Mucosa of descending colon (tissue), 3 donors: ENCODE data around the gene GTPBP1. TPM values are rescaled to one million over a fixed set of nuclear protein-coding genes. Genes with fewer than 3 reads are reported as not detected.

ENCODE experiments used
- ATAC-seq: fragments of 200-7000 bp; cut with Tn5 transposase; one replicate; pipeline ENCODE4 v1.9.1; 2020; ENCODE audit warnings: mild to moderate bottlenecking, moderate library complexity
- DNase-seq, 3 donors: peaks; one replicate each; pipeline ENCODE4 v3.0.0-alpha.2; 2020
- H3K36me3 ChIP-seq: fragments of 200-600 bp; one replicate; pipeline ENCODE4 v1.8.0; 2021; ENCODE audit warnings: low read depth, mild to moderate bottlenecking
- H3K4me1 ChIP-seq: fragments of 200-600 bp; one replicate; pipeline ENCODE4 v1.8.0; 2021; ENCODE audit warnings: low read depth, mild to moderate bottlenecking
- H3K4me3 ChIP-seq: fragments of 200-600 bp; one replicate; pipeline ENCODE4 v1.8.0; 2021; ENCODE audit warnings: mild to moderate bottlenecking
- H3K9me3 ChIP-seq: fragments of 200-600 bp; one replicate; pipeline ENCODE4 v1.8.0; 2021; ENCODE audit warnings: mild to moderate bottlenecking
- intact Hi-C, 2 donors: fragments of 100-400 bp; cut with DNase I in 1 of 2; cut with micrococcal nuclease in 1 of 2; formaldehyde crosslinking; loops; one replicate each; pipeline versions ENCODE4 v1.11.0 to v1.11.1; 2022; cut with DNase I, micrococcal nuclease
- total RNA-seq, 3 donors: library from RNA; stranded (reverse); fragmentation: NEBNext Ultra II Directional in 2 of 3; extraction: Animal tissue kit (Norgen Biotek cat#: 25700) in 2 of 3; gene quantifications; one replicate each; pipeline versions ENCODE4 v1.2.1 to v1.2.4, GENCODE V29; 2021 to 2023
- TF ChIP-seq, protein P1 (sequence below): fragments of 200-600 bp; IDR thresholded peaks from one replicate; pipeline ENCODE4 v1.8.0; 2022; ENCODE audit warnings: antibody characterized with exemption, mild to moderate bottlenecking
- donor health status: DM: no; HTN: no; CAD: no; lungs with moderate emphysema.
- donor health status: DM: no; HTN: no; CAD: no.
- donor health status: DM: no; HTN: yes; CAD: no.

GTPBP1 gene
- total RNA-seq, 3 donors from 2014 or later: 73.1 to 96.8 (median 76.8) TPM

DNA sequence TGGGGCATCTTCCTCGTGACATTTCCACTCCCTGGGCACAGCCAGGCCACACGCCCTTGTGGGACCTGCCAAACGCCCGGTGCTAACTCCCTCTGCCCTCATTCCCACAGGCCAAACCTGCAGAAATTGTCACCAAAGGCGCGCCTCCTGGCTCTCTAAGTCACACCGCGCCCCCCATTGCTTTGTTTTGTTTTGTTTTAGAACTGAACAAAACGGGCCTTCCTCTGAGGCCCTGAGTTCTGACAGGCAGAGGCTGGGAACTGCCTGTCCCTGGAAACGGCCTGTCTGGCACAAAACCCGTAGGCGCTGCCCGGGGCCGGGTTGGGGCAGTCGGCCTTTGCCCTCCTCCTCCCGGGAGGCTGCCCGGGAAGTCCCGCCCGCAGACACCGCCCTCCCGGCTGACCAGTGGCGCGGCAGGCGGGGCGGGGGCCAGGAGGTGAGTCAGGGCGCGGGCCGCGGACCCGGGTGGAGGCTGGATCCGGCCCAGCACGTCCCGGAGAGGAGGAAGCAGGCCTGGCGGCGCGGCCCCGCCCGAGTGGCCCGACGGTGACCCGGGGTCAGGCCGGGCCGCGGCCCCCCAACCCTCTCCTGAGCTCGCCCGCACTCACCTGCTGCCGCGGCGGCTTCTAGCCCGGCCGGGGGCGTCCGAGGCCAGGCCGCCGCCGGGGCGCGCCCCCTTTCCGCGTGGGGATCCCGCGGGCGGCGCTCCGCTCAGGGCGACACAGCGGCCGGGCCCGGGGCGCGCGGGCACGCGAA is 49.6 kb downstream of the GTPBP1 start:
- Histone ChIP-seq H3K9me3 (no peaks in the 10 kb centered on the region), H3K36me3 (peaks cover 9% of the 10 kb centered on the region), H3K4me3 (peak overlapping the region; percentile 72), H3K4me1 (peaks cover 14% of the 10 kb centered on the region)
- DNase-seq (peak; percentile 91 to 97 (median 96)), ATAC-seq (peak; percentile 83)
- intact Hi-C loops: no loop called here
- TF ChIP-seq, protein P1, sequence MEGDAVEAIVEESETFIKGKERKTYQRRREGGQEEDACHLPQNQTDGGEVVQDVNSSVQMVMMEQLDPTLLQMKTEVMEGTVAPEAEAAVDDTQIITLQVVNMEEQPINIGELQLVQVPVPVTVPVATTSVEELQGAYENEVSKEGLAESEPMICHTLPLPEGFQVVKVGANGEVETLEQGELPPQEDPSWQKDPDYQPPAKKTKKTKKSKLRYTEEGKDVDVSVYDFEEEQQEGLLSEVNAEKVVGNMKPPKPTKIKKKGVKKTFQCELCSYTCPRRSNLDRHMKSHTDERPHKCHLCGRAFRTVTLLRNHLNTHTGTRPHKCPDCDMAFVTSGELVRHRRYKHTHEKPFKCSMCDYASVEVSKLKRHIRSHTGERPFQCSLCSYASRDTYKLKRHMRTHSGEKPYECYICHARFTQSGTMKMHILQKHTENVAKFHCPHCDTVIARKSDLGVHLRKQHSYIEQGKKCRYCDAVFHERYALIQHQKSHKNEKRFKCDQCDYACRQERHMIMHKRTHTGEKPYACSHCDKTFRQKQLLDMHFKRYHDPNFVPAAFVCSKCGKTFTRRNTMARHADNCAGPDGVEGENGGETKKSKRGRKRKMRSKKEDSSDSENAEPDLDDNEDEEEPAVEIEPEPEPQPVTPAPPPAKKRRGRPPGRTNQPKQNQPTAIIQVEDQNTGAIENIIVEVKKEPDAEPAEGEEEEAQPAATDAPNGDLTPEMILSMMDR: no peak

DNA sequence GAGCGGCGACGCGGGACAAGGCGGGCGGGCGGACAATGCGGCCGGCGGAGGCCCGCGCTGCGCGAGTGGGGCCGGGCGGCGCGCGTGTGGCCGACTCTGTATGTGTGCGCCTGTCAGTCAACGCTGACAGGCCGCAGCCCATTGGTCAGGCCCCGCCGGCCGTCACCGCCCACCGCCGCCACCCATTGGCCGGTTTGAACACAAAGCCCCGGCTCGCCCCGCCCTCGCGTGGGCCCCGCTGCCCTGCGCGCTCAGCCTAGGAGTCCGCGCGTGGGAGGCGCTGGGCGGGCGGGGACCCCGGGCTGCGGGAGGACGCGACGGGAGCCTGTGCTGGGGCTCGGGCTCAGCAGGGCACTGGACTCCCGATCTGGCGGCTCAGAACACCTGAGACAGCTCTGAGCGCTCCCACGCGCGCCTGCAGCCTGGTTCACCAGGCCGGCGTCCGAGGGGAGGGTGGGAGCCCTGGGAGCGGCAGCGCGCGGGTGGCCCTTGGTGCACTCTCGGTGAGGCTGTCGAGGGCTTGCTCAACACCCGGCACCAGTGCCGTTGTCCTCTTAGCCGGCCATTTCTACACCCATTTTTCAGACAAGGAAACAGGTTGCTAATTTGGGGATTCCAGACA is 50.3 kb downstream of the GTPBP1 start, which contains the start of gene SUN2:
Gene SUN2, minus strand, starts transcription at position 88 of the 622 bp plus-strand sequence. CDS start 3,370 bp downstream, outside the sequence.
- peaks cover 3% of the 10 kb centered on the region for H3K36me3 ChIP-seq
- TF ChIP-seq, protein P1: no peak
- DNase-seq (peak; percentile 96 to 97 (median 97)), ATAC-seq (peak; percentile 79)
- H3K4me1 ChIP-seq: peaks cover 14% of the 10 kb centered on the region
- intact Hi-C loops: no loop called here
- H3K9me3 ChIP-seq: no peaks in the 10 kb centered on the region
- H3K4me3 ChIP-seq: peak within 1 kb of the TSS; percentile 72

DNA sequence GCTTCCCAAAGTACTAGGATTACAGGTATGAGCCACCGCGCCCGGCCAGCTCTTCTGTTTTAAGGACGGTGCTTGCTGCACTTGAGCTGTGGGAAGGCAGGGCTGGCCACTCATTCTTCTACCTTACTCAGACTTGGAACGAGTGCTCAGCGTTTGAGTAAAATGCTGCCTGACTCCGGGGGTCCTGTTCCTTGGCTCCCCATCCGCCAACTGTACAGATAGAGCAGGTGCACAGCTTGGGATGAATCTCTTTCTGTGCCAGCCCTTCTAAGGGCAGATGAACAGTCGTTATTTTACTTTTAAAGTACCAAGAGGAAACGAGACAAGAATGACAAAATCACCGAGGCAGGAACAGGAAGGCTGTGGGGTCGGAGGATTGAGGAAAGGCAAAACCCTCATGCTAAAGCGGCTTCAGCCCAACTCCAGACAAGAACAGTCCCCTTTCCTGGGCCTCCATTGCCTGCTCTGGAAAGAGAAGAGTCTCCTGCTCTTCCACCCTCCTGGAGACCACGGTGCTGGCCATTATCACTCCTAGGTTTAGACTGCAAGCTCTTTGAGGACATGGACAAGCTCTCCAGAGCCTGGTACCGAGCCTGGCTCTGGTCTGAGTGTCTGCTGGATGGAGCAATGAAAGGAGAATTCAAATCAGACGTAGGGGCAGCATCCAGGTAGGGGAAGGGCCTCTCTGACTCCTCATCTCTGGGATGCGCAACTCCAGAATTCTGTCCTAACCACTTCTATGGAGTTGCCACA is 51.1 kb downstream of the GTPBP1 start:
- TF ChIP-seq, protein P1: no peak
- no peak overlapping the region for H3K4me3 ChIP-seq
- DNase-seq: peak in 1 of 3 donors; percentile 40
- intact Hi-C loops: no loop called here
- H3K9me3 ChIP-seq: no peaks in the 10 kb centered on the region
- ATAC-seq: no peak
- no peaks in the 10 kb centered on the region for H3K36me3 ChIP-seq
- H3K4me1 ChIP-seq: peaks cover 11% of the 10 kb centered on the region

DNA sequence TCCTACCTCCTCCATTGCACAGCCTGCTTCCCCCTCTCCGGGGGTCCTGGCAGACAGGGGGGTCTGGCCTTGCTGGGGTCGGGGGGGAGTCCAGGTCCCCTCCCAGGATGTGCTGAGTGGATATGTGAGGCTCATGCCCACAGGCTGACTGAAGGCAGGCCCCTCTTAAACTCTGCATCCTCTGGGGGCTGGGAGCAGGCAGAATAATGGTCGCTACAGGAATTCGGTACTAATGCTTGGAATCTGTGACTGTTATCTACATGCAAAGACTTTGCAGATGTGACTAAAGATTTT is 51.7 kb downstream of the GTPBP1 start:
- Histone ChIP-seq H3K4me3 (no peak overlapping the region), H3K4me1 (peaks cover 11% of the 10 kb centered on the region), H3K9me3 (no peaks in the 10 kb centered on the region), H3K36me3 (no peaks in the 10 kb centered on the region)
- TF ChIP-seq, protein P1: no peak
- DNase-seq (no peak), ATAC-seq (no peak)
- intact Hi-C loops: no loop called here

DNA sequence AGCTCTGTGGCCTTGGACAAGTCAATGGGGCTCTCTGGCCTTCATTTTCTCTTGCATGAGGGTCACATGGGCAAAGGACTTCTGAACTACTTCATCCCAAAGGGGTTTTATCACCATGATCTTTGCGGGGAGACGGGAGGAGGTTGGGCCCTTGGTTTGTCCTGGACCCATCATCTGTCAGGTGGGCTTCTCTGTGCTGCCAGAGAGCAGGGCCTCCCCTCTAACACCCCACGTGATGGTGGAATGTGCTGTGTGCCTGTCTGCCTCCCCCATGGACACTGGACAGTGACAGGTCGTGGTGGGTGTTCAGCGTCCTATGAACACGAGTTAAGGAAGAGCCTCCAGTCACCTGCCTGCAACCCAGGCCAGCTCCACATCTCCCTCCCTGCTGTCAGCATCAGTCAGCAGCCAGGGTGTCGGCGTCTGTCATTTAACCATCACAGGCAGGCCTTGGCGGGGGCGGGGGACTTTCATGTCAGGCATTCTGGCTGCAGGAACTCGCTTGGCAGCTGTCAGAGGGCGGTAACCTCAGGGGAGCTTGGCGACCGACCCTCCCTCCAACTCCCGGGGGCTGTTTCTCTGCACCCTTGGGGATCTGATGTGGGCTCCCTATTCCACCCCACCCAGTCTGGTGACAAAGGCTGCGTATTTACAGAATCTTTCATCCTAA is 52.7 kb downstream of the GTPBP1 start:
- no peaks in the 10 kb centered on the region for H3K36me3 ChIP-seq
- H3K9me3 ChIP-seq: no peaks in the 10 kb centered on the region
- DNase-seq (peak in 2 of 3 donors; percentile 32 to 70), ATAC-seq (no peak)
- H3K4me3 ChIP-seq: no peak overlapping the region
- TF ChIP-seq, protein P1: no peak
- H3K4me1 ChIP-seq: peaks cover 11% of the 10 kb centered on the region
- intact Hi-C loops: no loop called here
